GM12878 (cell line): ENCODE measurements around the gene CACNB3. TPM values are rescaled to one million over a fixed set of nuclear protein-coding genes. Genes with fewer than 3 reads are reported as not detected.
A peak's percentile ranks its signal among the peaks of the same experiment; 100 is the strongest.

Experiments
- ATF2 ChIP-seq: IDR thresholded peaks from 2 replicates; pipeline ENCODE4 v1.6.1; 2012; ENCODE audit warnings: low read length, inconsistent platforms
- CREB1 ChIP-seq: IDR thresholded peaks from 2 replicates; pipeline ENCODE4 v1.6.1; 2012; ENCODE audit warnings: low read depth, mild to moderate bottlenecking, inconsistent platforms
- GABPA ChIP-seq: IDR thresholded peaks from 2 replicates; pipeline ENCODE4 v1.6.1; 2014; ENCODE audit warnings: antibody characterized with exemption, low read depth, mild to moderate bottlenecking, inconsistent platforms
- IRF3 ChIP-seq: fragments of 450-650 bp; IDR thresholded peaks from 2 replicates; pipeline ENCODE4 v1.6.1; 2014; ENCODE audit warnings: mild to moderate bottlenecking
- KDM1A ChIP-seq: fragments of 200-600 bp; sonication (generic); IDR thresholded peaks from 2 replicates; pipeline ENCODE4 v1.6.1; 2016; ENCODE audit warnings: borderline replicate concordance
- MEF2A ChIP-seq: IDR thresholded peaks from 2 replicates; pipeline ENCODE4 v1.6.1; 2011; ENCODE audit warnings: low read depth, mild to moderate bottlenecking, low read length, moderate library complexity; ENCODE audit not compliant: insufficient read depth
- NFXL1 ChIP-seq: fragments of 450-650 bp; IDR thresholded peaks from 2 replicates; pipeline ENCODE4 v1.6.1; 2017; ENCODE audit warnings: antibody characterized with exemption, mild to moderate bottlenecking, borderline replicate concordance
- NFYA ChIP-seq: IDR thresholded peaks from 2 replicates; pipeline ENCODE4 v1.6.1; 2011; ENCODE audit warnings: low read depth, mild to moderate bottlenecking, low read length, improper control_type of control experiment, borderline replicate concordance
- PBX3 ChIP-seq: IDR thresholded peaks from 2 replicates; pipeline ENCODE4 v1.6.1; 2011; ENCODE audit warnings: mild to moderate bottlenecking, low read depth, low read length, moderate library complexity; ENCODE audit not compliant: insufficient replicate concordance
- PML ChIP-seq: IDR thresholded peaks from 2 replicates; pipeline ENCODE4 v1.6.1; 2012; ENCODE audit warnings: low read length, inconsistent platforms
- RAD51 ChIP-seq: fragments of 450-650 bp; IDR thresholded peaks from 2 replicates; pipeline ENCODE4 v1.6.1; 2016; ENCODE audit warnings: moderate library complexity, mild to moderate bottlenecking, inconsistent platforms
- RCOR1 ChIP-seq: conservative IDR thresholded peaks from 2 replicates; pipeline ENCODE4 v1.6.1; 2012; ENCODE audit warnings: low read depth, low read length, improper control_type of control experiment
- RELA ChIP-seq: fragments of 450-650 bp; IDR thresholded peaks from 2 replicates; pipeline ENCODE4 v1.8.0; 2014; ENCODE audit warnings: borderline replicate concordance; ENCODE audit not compliant: partially characterized antibody
- SMAD1 ChIP-seq: fragments of 450-650 bp; IDR thresholded peaks from 2 replicates; pipeline ENCODE4 v1.6.1; 2018; ENCODE audit warnings: mild to moderate bottlenecking, low read depth; ENCODE audit not compliant: partially characterized antibody
- STAT1 ChIP-seq: fragments of 450-650 bp; conservative IDR thresholded peaks from 2 replicates; pipeline ENCODE4 v1.6.1; 2014; ENCODE audit warnings: antibody characterized with exemption, mild to moderate bottlenecking
- polyA plus RNA-seq, 11 experiments: library from polyadenylated mRNA; depleted of rRNA in 4 of 11; unstranded in 6 of 11; stranded (reverse) in 5 of 11; fragments of >200 nt; fragmentation: Nextera tagmentation in 4 of 11; fragmentation: Illumina TruSeq in 1 of 11; extraction: Ambion mirVana in 4 of 11; extraction: Trizol in 1 of 11; gene quantifications; 1 replicate in 1 of 11; 2 replicates in 10 of 11; pipeline versions ENCODE4 v1.2.1 to v1.2.3, GENCODE V29; 2011 to 2016; ENCODE audit warnings: inconsistent platforms in 2 of 11, missing spikeins in 2 of 11, low read depth in 1 of 11
- total RNA-seq, 4 experiments: library from RNA; depleted of rRNA in 3 of 4; stranded (reverse); fragments of >200 nt in 3 of 4; fragmentation: Illumina TruSeq in 1 of 4; extraction: Trizol in 1 of 4; gene quantifications; 2 replicates each; pipeline versions ENCODE4 v1.2.1 to v1.2.3, GENCODE V29; 2013 to 2021
- TF ChIP-seq, protein P1 (sequence below): fragments of 450-650 bp; IDR thresholded peaks from 2 replicates; pipeline ENCODE4 v1.6.1; 2017; ENCODE audit warnings: mild to moderate bottlenecking, moderate library complexity
- TF ChIP-seq, protein P2 (sequence below): IDR thresholded peaks from 2 replicates; pipeline ENCODE4 v1.6.1; 2012; ENCODE audit warnings: low read depth, low read length, improper control_type of control experiment
- TF ChIP-seq, protein P3 (sequence below): IDR thresholded peaks from 2 replicates; pipeline ENCODE4 v1.6.1; 2011; ENCODE audit warnings: borderline replicate concordance, low read depth, mild to moderate bottlenecking, moderate library complexity, low read length; ENCODE audit not compliant: insufficient read depth, poor library complexity, severe bottlenecking

The CACNB3 gene
- total and polyA plus RNA-seq, 10 of the 15 experiments (the other 5 are each of a cell fraction or from before 2014, with no cell fraction given): 0.78 to 5.0 (median 1.7) TPM

- TF ChIP-seq, protein P1, sequence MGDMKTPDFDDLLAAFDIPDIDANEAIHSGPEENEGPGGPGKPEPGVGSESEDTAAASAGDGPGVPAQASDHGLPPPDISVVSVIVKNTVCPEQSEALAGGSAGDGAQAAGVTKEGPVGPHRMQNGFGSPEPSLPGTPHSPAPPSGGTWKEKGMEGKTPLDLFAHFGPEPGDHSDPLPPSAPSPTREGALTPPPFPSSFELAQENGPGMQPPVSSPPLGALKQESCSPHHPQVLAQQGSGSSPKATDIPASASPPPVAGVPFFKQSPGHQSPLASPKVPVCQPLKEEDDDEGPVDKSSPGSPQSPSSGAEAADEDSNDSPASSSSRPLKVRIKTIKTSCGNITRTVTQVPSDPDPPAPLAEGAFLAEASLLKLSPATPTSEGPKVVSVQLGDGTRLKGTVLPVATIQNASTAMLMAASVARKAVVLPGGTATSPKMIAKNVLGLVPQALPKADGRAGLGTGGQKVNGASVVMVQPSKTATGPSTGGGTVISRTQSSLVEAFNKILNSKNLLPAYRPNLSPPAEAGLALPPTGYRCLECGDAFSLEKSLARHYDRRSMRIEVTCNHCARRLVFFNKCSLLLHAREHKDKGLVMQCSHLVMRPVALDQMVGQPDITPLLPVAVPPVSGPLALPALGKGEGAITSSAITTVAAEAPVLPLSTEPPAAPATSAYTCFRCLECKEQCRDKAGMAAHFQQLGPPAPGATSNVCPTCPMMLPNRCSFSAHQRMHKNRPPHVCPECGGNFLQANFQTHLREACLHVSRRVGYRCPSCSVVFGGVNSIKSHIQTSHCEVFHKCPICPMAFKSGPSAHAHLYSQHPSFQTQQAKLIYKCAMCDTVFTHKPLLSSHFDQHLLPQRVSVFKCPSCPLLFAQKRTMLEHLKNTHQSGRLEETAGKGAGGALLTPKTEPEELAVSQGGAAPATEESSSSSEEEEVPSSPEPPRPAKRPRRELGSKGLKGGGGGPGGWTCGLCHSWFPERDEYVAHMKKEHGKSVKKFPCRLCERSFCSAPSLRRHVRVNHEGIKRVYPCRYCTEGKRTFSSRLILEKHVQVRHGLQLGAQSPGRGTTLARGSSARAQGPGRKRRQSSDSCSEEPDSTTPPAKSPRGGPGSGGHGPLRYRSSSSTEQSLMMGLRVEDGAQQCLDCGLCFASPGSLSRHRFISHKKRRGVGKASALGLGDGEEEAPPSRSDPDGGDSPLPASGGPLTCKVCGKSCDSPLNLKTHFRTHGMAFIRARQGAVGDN: 0 out of 2 replicates have a peak, but pooled peaks have one; percentile 28
- no peak for TF ChIP-seq IRF3
- no peak for TF ChIP-seq RAD51
- TF ChIP-seq RCOR1: no peak
- TF ChIP-seq RELA: no peak
- TF ChIP-seq ATF2: no peak
- TF ChIP-seq PML: no peak
- peak; percentile 17 for TF ChIP-seq PBX3
- TF ChIP-seq MEF2A: no peak
- TF ChIP-seq, protein P2, sequence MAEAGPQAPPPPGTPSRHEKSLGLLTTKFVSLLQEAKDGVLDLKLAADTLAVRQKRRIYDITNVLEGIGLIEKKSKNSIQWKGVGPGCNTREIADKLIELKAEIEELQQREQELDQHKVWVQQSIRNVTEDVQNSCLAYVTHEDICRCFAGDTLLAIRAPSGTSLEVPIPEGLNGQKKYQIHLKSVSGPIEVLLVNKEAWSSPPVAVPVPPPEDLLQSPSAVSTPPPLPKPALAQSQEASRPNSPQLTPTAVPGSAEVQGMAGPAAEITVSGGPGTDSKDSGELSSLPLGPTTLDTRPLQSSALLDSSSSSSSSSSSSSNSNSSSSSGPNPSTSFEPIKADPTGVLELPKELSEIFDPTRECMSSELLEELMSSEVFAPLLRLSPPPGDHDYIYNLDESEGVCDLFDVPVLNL: no peak
- TF ChIP-seq SMAD1: peak; percentile 19
- no peak for TF ChIP-seq KDM1A
- TF ChIP-seq NFXL1: no peak
- no peak for TF ChIP-seq NFYA
- no peak for TF ChIP-seq STAT1
- TF ChIP-seq, protein P3, sequence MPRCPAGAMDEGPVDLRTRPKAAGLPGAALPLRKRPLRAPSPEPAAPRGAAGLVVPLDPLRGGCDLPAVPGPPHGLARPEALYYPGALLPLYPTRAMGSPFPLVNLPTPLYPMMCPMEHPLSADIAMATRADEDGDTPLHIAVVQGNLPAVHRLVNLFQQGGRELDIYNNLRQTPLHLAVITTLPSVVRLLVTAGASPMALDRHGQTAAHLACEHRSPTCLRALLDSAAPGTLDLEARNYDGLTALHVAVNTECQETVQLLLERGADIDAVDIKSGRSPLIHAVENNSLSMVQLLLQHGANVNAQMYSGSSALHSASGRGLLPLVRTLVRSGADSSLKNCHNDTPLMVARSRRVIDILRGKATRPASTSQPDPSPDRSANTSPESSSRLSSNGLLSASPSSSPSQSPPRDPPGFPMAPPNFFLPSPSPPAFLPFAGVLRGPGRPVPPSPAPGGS: no peak
- TF ChIP-seq GABPA: no peak
- no peak for TF ChIP-seq CREB1
These were observed 2.9 kb upstream of the CACNB3 start (continued) for GRCh38 chr12:48815126-48816110.
